GM23248 (cell line): ENCODE results near the gene UGT1A5.

ENCODE experiments used
- EZH2 ChIP-seq: fragments of 200-600 bp; sonication (generic); IDR thresholded peaks from 2 replicates; pipeline ENCODE4 v1.6.1; 2018; ENCODE audit warnings: antibody characterized with exemption, mild to moderate bottlenecking; ENCODE audit not compliant: insufficient read depth, poor library complexity, severe bottlenecking
- EZH2phosphoT487 ChIP-seq: fragments of 200-600 bp; sonication (generic); IDR thresholded peaks from 2 replicates; pipeline ENCODE4 v1.6.1; 2018; ENCODE audit warnings: antibody characterized with exemption, moderate library complexity, mild to moderate bottlenecking, low read depth; ENCODE audit not compliant: insufficient read depth

DNA sequence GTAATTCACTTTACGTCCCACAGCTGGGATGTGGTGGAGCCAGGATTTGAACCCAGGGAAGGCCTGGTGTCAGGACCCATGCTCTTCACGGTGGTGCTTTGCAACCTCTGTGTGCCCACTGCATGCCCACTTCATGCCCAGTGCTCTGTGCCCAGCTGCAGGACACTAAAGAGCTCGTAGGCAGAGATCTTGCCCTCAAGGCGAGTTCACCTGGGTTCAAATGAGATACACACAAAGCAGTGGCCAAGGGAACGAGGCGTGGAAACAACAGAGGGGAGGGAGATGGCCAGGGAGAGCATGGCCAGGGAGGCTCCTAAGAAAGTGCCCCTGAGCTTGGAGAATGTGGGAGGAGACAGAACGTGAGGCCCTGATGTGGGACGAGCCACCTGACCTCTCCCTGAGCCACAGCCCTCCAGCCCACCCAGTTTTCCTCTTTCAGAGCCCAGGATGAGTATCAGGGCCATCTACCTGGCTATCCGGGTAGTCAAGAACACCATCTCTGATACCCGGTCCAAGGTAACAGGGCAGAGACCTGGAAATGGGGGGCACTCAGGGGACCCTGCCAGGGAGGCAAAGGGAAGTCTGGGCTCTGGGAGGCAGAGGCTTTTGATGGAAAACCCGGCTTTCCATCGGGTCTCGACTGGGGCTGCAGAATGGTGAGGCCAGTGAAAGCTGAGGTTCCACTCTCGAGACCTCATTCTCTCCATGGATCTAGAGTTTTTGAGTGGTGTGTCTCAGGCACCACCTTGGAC is 85.8 kb downstream of the UGT1A5 start:
- TF ChIP-seq EZH2phosphoT487, result no peak
- TF ChIP-seq EZH2, result no peak
